ENCODE measurements around the gene ZBTB33. TPM values are rescaled to one million over a fixed set of nuclear protein-coding genes. Genes with fewer than 3 reads are reported as not detected.

Gene ZBTB33
- total RNA-seq, 1 donor from 2014 or later, result 11.2 TPM

DNA sequence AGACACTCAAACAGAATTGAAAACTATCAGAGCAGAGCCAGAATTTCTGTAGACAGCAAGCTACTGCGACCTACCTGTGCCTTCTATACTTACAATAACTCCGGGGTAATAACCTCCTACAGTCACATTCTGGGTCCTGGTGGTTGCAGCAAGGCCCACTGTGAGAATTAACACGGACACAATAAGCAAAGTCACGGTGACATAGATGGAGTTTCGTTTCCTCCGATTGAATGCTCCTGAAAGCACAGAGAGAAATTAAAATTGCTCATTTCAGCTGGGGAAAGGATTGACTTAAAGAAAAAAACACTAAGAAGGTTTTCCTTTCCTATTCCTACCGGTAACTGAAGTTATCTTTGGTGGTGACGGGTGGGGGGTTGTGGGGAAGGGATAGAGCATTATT, 53.6 kb downstream of the ZBTB33 start:
- Mint-ChIP-seq H3K4me1 (ENCODE audit: low read depth) (peaks cover under 1% of the 10 kb centered on the region), H3K36me3 (ENCODE audit: low read depth) (no peaks in the 10 kb centered on the region), H3K27ac (ENCODE audit: unreplicated experiment) (no peak overlapping the region), H3K9me3 (ENCODE audit: low read depth) (no peaks in the 10 kb centered on the region), H3K4me3 (ENCODE audit: unreplicated experiment) (no peak overlapping the region), H3K27me3 (ENCODE audit: low read depth) (peaks cover 26% of the 10 kb centered on the region)
- DNase-seq (ENCODE audit: low spot score), result no peak
- TF ChIP-seq, protein P1, sequence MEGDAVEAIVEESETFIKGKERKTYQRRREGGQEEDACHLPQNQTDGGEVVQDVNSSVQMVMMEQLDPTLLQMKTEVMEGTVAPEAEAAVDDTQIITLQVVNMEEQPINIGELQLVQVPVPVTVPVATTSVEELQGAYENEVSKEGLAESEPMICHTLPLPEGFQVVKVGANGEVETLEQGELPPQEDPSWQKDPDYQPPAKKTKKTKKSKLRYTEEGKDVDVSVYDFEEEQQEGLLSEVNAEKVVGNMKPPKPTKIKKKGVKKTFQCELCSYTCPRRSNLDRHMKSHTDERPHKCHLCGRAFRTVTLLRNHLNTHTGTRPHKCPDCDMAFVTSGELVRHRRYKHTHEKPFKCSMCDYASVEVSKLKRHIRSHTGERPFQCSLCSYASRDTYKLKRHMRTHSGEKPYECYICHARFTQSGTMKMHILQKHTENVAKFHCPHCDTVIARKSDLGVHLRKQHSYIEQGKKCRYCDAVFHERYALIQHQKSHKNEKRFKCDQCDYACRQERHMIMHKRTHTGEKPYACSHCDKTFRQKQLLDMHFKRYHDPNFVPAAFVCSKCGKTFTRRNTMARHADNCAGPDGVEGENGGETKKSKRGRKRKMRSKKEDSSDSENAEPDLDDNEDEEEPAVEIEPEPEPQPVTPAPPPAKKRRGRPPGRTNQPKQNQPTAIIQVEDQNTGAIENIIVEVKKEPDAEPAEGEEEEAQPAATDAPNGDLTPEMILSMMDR (IDR thresholded peaks at IDR 0.05), result no peak

DNA sequence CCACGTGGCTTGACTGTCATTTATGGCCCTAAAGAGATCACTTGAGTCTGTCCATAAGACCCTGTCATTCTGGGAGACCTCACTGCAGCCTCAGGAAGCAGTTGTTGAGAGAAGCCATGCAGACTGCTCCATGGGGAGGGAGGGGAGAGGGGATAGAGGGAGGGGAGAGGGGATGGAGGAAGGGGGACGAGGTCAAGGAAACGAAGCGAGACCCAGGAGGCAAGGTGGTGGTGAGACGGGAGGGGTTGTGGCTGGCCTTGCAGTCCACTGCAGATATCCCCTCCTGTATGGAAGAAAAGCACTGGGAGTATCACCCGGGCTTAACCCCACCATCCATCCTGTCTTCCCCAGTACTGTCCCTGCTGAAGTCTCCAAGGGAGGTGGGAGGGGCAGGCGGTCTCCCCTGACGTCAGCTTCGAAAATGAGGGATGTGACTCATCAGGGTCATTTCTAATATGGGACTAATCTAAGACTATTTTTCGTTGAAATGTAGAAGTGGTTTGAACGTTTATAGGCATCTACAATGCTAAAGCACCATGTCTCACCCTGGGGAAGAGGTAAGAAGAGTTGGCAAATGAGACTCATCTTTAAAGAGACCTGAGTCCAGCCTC, 55.0 kb downstream of the ZBTB33 start:
- Mint-ChIP-seq H3K27ac (ENCODE audit: unreplicated experiment) (no peak overlapping the region), H3K36me3 (ENCODE audit: low read depth) (no peaks in the 10 kb centered on the region), H3K27me3 (ENCODE audit: low read depth) (peaks cover 38% of the 10 kb centered on the region), H3K4me3 (ENCODE audit: unreplicated experiment) (no peak overlapping the region), H3K4me1 (ENCODE audit: low read depth) (peaks cover 13% of the 10 kb centered on the region), H3K9me3 (ENCODE audit: low read depth) (no peaks in the 10 kb centered on the region)
- TF ChIP-seq, protein P1 (IDR thresholded peaks at IDR 0.05), result no peak
- no peak for DNase-seq (ENCODE audit: low spot score)

DNA sequence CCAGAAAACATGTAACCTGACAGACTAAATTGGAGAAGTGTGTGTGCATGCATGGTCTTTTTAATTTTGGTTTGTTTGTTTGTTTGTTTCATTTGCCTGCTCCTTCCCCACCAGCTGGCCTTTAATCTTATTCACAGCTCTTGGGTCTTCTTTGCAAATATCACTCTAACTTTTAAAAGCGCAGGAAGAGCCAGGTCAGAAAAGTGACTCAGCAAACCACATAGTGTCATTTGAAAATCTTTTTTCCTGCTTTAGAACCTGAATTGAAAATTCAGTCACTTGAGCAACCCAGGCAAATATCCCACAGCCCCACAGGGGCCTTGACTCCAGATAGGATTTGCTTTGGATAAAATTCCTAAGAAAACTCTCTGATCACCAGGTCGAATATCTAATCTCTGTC, 56.0 kb downstream of the ZBTB33 start:
- TF ChIP-seq, protein P1 (IDR thresholded peaks at IDR 0.05), result no peak
- Mint-ChIP-seq H3K4me1 (ENCODE audit: low read depth) (peaks cover 13% of the 10 kb centered on the region), H3K4me3 (ENCODE audit: unreplicated experiment) (no peak overlapping the region), H3K27me3 (ENCODE audit: low read depth) (peaks cover 40% of the 10 kb centered on the region), H3K27ac (ENCODE audit: unreplicated experiment) (no peak overlapping the region), H3K36me3 (ENCODE audit: low read depth) (no peaks in the 10 kb centered on the region), H3K9me3 (ENCODE audit: low read depth) (no peaks in the 10 kb centered on the region)
- DNase-seq (ENCODE audit: low spot score), result no peak

Other genes starting within 250 kb of the ZBTB33 start
- not detected in 3 replicates for gene RHOXF2B, start 173.1 kb upstream of the ZBTB33 start, total RNA-seq
- gene RHOXF1, start 134.9 kb upstream of the ZBTB33 start, total RNA-seq, result not detected in 3 replicates
- gene RHOXF2, start 92.2 kb upstream of the ZBTB33 start, total RNA-seq, result not detected in 3 replicates
- 0.10 to 0.15 TPM in 2 of 3 replicates, not detected in the other for gene TMEM255A, start 60.6 kb downstream of the ZBTB33 start, total RNA-seq
- not detected in 3 replicates for gene ATP1B4, start 111.3 kb downstream of the ZBTB33 start, total RNA-seq
- 155 to 171 TPM (median 157 TPM) in 3 replicates for gene LAMP2, start 218.5 kb downstream of the ZBTB33 start, total RNA-seq

Measured in chondrocyte (in vitro differentiated cells).